ENCODE results near the gene ZSWIM8. TPM values are rescaled to one million over a fixed set of nuclear protein-coding genes. Genes with fewer than 3 reads are reported as not detected.

Gene ZSWIM8
- total and polyA plus RNA-seq, 2 donors (not counting 1 experiment from before 2014, with no cell fraction given), result 37.9 to 60.9 TPM

GRCh38 chr10:73788864-73789658 lies 3.7 kb downstream of the ZSWIM8 start:
- H4K20me1 ChIP-seq (ENCODE audit: control insufficient read depth, extremely low read depth, insufficient read depth, low read length), result no peaks in the 10 kb centered on the region
- peaks cover 32% of the 10 kb centered on the region for H3K79me2 ChIP-seq (ENCODE audit: control insufficient read depth, insufficient read depth, low read length)
- peaks cover 36% of the 10 kb centered on the region for H3K36me3 ChIP-seq (ENCODE audit: control insufficient read depth, insufficient read depth, low read length)

GRCh38 chr10:73789659-73790055 lies 4.3 kb downstream of the ZSWIM8 start:
- H3K9me3 ChIP-seq (ENCODE audit: control insufficient read depth, insufficient read depth, low read depth, low read length), result no peaks in the 10 kb centered on the region
- no peak overlapping the region for H2AFZ ChIP-seq (ENCODE audit: low read length)
- no peaks in the 10 kb centered on the region for H3K27me3 ChIP-seq (ENCODE audit: control insufficient read depth, insufficient read depth, low read length)
- H3K4me1 ChIP-seq (ENCODE audit: control insufficient read depth, extremely low read depth, insufficient read depth, low read length), result peaks cover 3% of the 10 kb centered on the region
- H3K36me3 ChIP-seq (ENCODE audit: control insufficient read depth, insufficient read depth, low read length), result peaks cover 40% of the 10 kb centered on the region
- no peaks in the 10 kb centered on the region for H4K20me1 ChIP-seq (ENCODE audit: control insufficient read depth, extremely low read depth, insufficient read depth, low read length)
- peaks cover 31% of the 10 kb centered on the region for H3K79me2 ChIP-seq (ENCODE audit: control insufficient read depth, insufficient read depth, low read length)
- no peak for TF ChIP-seq CTCF (conservative IDR thresholded peaks at IDR 0.05 in 1 of 2, IDR thresholded peaks at IDR 0.05 in 1 of 2; ENCODE audit: low read depth in 1 of 2, low read length in 2 of 2)
- TF ChIP-seq EZH2 (IDR thresholded peaks at IDR 0.05; ENCODE audit: low read length, missing control alignments), result no peak
- no peak for DNase-seq (ENCODE audit: low read depth in 2 of 2)
- no peak overlapping the region for H3K9ac ChIP-seq (ENCODE audit: insufficient read depth, low read length)
- H3K4me3 ChIP-seq (replicated peaks in 1 of 4; ENCODE audit: control extremely low read depth in 1 of 4, insufficient read depth in 1 of 4, low read depth in 3 of 4, low read length in 4 of 4), result no peak overlapping the region
- H3K4me2 ChIP-seq (ENCODE audit: extremely low read depth, insufficient read depth, low read length), result no peak overlapping the region
- H3K27ac ChIP-seq (ENCODE audit: insufficient read depth, low read length), result no peak overlapping the region

More at GRCh38 chr10:73788864-73789658, 3.7 kb downstream of the ZSWIM8 start:
- Histone ChIP-seq H3K4me3 (replicated peaks in 1 of 4; ENCODE audit: control extremely low read depth in 1 of 4, insufficient read depth in 1 of 4, low read depth in 3 of 4, low read length in 4 of 4) (no peak overlapping the region), H3K9ac (ENCODE audit: insufficient read depth, low read length) (no peak overlapping the region), H3K27ac (ENCODE audit: insufficient read depth, low read length) (no peak overlapping the region), H3K9me3 (ENCODE audit: control insufficient read depth, insufficient read depth, low read depth, low read length) (no peaks in the 10 kb centered on the region), H3K4me1 (ENCODE audit: control insufficient read depth, extremely low read depth, insufficient read depth, low read length) (peaks cover 3% of the 10 kb centered on the region), H2AFZ (ENCODE audit: low read length) (no peak overlapping the region), H3K27me3 (ENCODE audit: control insufficient read depth, insufficient read depth, low read length) (no peaks in the 10 kb centered on the region), H3K4me2 (ENCODE audit: extremely low read depth, insufficient read depth, low read length) (no peak overlapping the region)
- no peak for DNase-seq (ENCODE audit: low read depth in 2 of 2)
- TF ChIP-seq CTCF (conservative IDR thresholded peaks at IDR 0.05 in 1 of 2, IDR thresholded peaks at IDR 0.05 in 1 of 2; ENCODE audit: low read depth in 1 of 2, low read length in 2 of 2) (no peak), EZH2 (IDR thresholded peaks at IDR 0.05; ENCODE audit: low read length, missing control alignments) (no peak)

GRCh38 chr10:73790886-73791625 lies 5.7 kb downstream of the ZSWIM8 start:
- H4K20me1 ChIP-seq (ENCODE audit: control insufficient read depth, extremely low read depth, insufficient read depth, low read length), result no peaks in the 10 kb centered on the region
- H3K4me1 ChIP-seq (ENCODE audit: control insufficient read depth, extremely low read depth, insufficient read depth, low read length), result peaks cover 3% of the 10 kb centered on the region
- no peak overlapping the region for H3K27ac ChIP-seq (ENCODE audit: insufficient read depth, low read length)
- peaks cover 46% of the 10 kb centered on the region for H3K36me3 ChIP-seq (ENCODE audit: control insufficient read depth, insufficient read depth, low read length)
- H3K9ac ChIP-seq (ENCODE audit: insufficient read depth, low read length), result no peak overlapping the region
- H3K4me2 ChIP-seq (ENCODE audit: extremely low read depth, insufficient read depth, low read length), result no peak overlapping the region
- no peaks in the 10 kb centered on the region for H3K27me3 ChIP-seq (ENCODE audit: control insufficient read depth, insufficient read depth, low read length)
- H2AFZ ChIP-seq (ENCODE audit: low read length), result no peak overlapping the region
- no peaks in the 10 kb centered on the region for H3K9me3 ChIP-seq (ENCODE audit: control insufficient read depth, insufficient read depth, low read depth, low read length)
- TF ChIP-seq CTCF (conservative IDR thresholded peaks at IDR 0.05 in 1 of 2, IDR thresholded peaks at IDR 0.05 in 1 of 2; ENCODE audit: low read depth in 1 of 2, low read length in 2 of 2) (no peak), EZH2 (IDR thresholded peaks at IDR 0.05; ENCODE audit: low read length, missing control alignments) (no peak)
- no peak overlapping the region for H3K4me3 ChIP-seq (replicated peaks in 1 of 4; ENCODE audit: control extremely low read depth in 1 of 4, insufficient read depth in 1 of 4, low read depth in 3 of 4, low read length in 4 of 4)
- no peak for DNase-seq (ENCODE audit: low read depth in 2 of 2)
- peaks cover 27% of the 10 kb centered on the region for H3K79me2 ChIP-seq (ENCODE audit: control insufficient read depth, insufficient read depth, low read length)
